SIG-M5 (cell line): ENCODE results near the gene TP53I11.

Experiments
- DNase-seq: peaks from one replicate; lab custom pipeline; 2025; lab: John Stamatoyannopoulos, UW

TP53I11 gene

GRCh38 chr11:44939673-44940395, 10.8 kb downstream of the TP53I11 start:
- DNase-seq = no peak

GRCh38 chr11:44938066-44938691, 12.5 kb downstream of the TP53I11 start:
- DNase-seq = no peak

- DNase-seq = no peak
These were observed 13.6 kb downstream of the TP53I11 start for GRCh38 chr11:44936951-44937543.

- DNase-seq = no peak
These were observed 14.2 kb downstream of the TP53I11 start for GRCh38 chr11:44936525-44936924.

GRCh38 chr11:44934735-44935250, 15.9 kb downstream of the TP53I11 start:
- DNase-seq = no peak

- DNase-seq = no peak
These were observed 16.6 kb downstream of the TP53I11 start for GRCh38 chr11:44934110-44934509.

- DNase-seq = no peak
These were observed 19.2 kb downstream of the TP53I11 start for GRCh38 chr11:44931466-44931865.

- no peak for DNase-seq
These were observed 19.9 kb downstream of the TP53I11 start for GRCh38 chr11:44930588-44931302.

- no peak for DNase-seq
These were observed 21.9 kb downstream of the TP53I11 start for GRCh38 chr11:44928816-44929215.

GRCh38 chr11:44928144-44928543, 22.5 kb downstream of the TP53I11 start:
- no peak for DNase-seq

GRCh38 chr11:44927174-44927661, 23.5 kb downstream of the TP53I11 start:
- no peak for DNase-seq

- DNase-seq = no peak
These were observed 24.6 kb downstream of the TP53I11 start for GRCh38 chr11:44926036-44926435.

GRCh38 chr11:44923806-44924205, 26.9 kb downstream of the TP53I11 start:
- DNase-seq = no peak

- no peak for DNase-seq
These were observed 27.6 kb downstream of the TP53I11 start for GRCh38 chr11:44923115-44923514.

GRCh38 chr11:44920451-44920850, 30.2 kb downstream of the TP53I11 start:
- no peak for DNase-seq

GRCh38 chr11:44917741-44918140, 32.9 kb downstream of the TP53I11 start:
- DNase-seq = no peak

GRCh38 chr11:44916801-44917385, 33.8 kb downstream of the TP53I11 start:
- DNase-seq = no peak

- no peak for DNase-seq
These were observed 34.4 kb downstream of the TP53I11 start for GRCh38 chr11:44916331-44916730.

GRCh38 chr11:44915621-44916020, 35.1 kb downstream of the TP53I11 start:
- no peak for DNase-seq

- no peak for DNase-seq
These were observed 35.7 kb downstream of the TP53I11 start for GRCh38 chr11:44915004-44915403.

GRCh38 chr11:44914105-44914504, 36.6 kb downstream of the TP53I11 start:
- DNase-seq = no peak

- no peak for DNase-seq
These were observed 37.2 kb downstream of the TP53I11 start for GRCh38 chr11:44913502-44913901.
